Right renal pelvis (tissue), 4 donors: ENCODE measurements around the gene ZNF292. TPM values are rescaled to one million over a fixed set of nuclear protein-coding genes. Genes with fewer than 3 reads are reported as not detected.
"Not testable (repeated sequence)": the region's sequence is repeated elsewhere in the genome, so short reads cannot be mapped to it uniquely, and the experiment has no call there.

Experiments
- DNase-seq, 4 donors: peaks; one replicate each; pipeline ENCODE4 v3.0.0-alpha.2; 2013; ENCODE audit warnings: low read depth in 4 of 4, low spot score in 3 of 4, missing footprints in 1 of 4
- polyA plus RNA-seq, 4 donors: library from polyadenylated mRNA; unstranded; fragments of 120-200 nt; gene quantifications; one replicate each; pipeline ENCODE4 v1.2.1, GENCODE V29; 2013; ENCODE audit not compliant: insufficient read length in 4 of 4

ZNF292 gene
- polyA plus RNA-seq, 4 donors, result 35.8 to 42.5 (median 39.0) TPM

GRCh38 chr6:87157596-87157995 lies 2.2 kb downstream of the ZNF292 start:
- not testable (repeated sequence) for DNase-seq

GRCh38 chr6:87161299-87161698 lies 5.9 kb downstream of the ZNF292 start:
- DNase-seq, result no peak

- DNase-seq, result no peak
Observed at GRCh38 chr6:87164004-87164403, 8.6 kb downstream of the ZNF292 start.

- DNase-seq, result no peak
Observed at GRCh38 chr6:87164506-87164905, 9.1 kb downstream of the ZNF292 start.

GRCh38 chr6:87165185-87165584 lies 9.8 kb downstream of the ZNF292 start:
- no peak for DNase-seq

GRCh38 chr6:87171938-87172633 lies 16.7 kb downstream of the ZNF292 start:
- no peak for DNase-seq

GRCh38 chr6:87174078-87174579 lies 18.8 kb downstream of the ZNF292 start:
- DNase-seq, result no peak

GRCh38 chr6:87176493-87176892 lies 21.1 kb downstream of the ZNF292 start:
- no peak for DNase-seq

- no peak for DNase-seq
Observed at GRCh38 chr6:87180105-87180728, 24.9 kb downstream of the ZNF292 start.

- no peak for DNase-seq
Observed at GRCh38 chr6:87181903-87182302, 26.5 kb downstream of the ZNF292 start.

GRCh38 chr6:87182321-87182720 lies 27.0 kb downstream of the ZNF292 start:
- DNase-seq, result no peak

- no peak for DNase-seq
Observed at GRCh38 chr6:87182940-87183339, 27.6 kb downstream of the ZNF292 start.

GRCh38 chr6:87183687-87184086 lies 28.3 kb downstream of the ZNF292 start:
- DNase-seq, result no peak

- DNase-seq, result no peak
Observed at GRCh38 chr6:87184762-87185250, 29.4 kb downstream of the ZNF292 start.

GRCh38 chr6:87196275-87196842 lies 41.0 kb downstream of the ZNF292 start:
- no peak for DNase-seq

- no peak for DNase-seq
Observed at GRCh38 chr6:87197547-87197946, 42.2 kb downstream of the ZNF292 start.

GRCh38 chr6:87198022-87198810 lies 42.9 kb downstream of the ZNF292 start:
- DNase-seq, result not testable (repeated sequence)

- no peak for DNase-seq
Observed at GRCh38 chr6:87199787-87200186, 44.4 kb downstream of the ZNF292 start.

- DNase-seq, result no peak
Observed at GRCh38 chr6:87200469-87201175, 45.3 kb downstream of the ZNF292 start.

GRCh38 chr6:87203448-87204023 lies 48.2 kb downstream of the ZNF292 start:
- DNase-seq, result no peak
